Activated naive CD8-positive, alpha-beta T cell treated with anti-CD3 and anti-CD28 coated beads, Interleukin-2, amount 10 ng/mL, durations not matched to agents 7 days and 5 days (primary cell): ENCODE data around the gene MTCL1. TPM values are rescaled to one million over a fixed set of nuclear protein-coding genes. Genes with fewer than 3 reads are reported as not detected.
A peak's percentile ranks its signal among the peaks of the same experiment; 100 is the strongest.

ENCODE experiments used
- ATAC-seq: fragments of 150-1000 bp; cut with Tn5 transposase; one replicate; pipeline ENCODE4 v1.10.0; 2021; ENCODE audit warnings: low read depth, moderate library complexity
- POLR2A ChIA-PET: fragments of 350-600 bp; sonication (Branson Sonifier 250); formaldehyde crosslinking; loops from one replicate; lab custom pipeline; 2021; ENCODE audit warnings: antibody characterized with exemption; lab: Charles Lee
- DNase-seq: peaks from one replicate; pipeline ENCODE4 v3.0.0; 2021
- H3K27ac Mint-ChIP-seq: one replicate; pipeline ENCODE4 v1.8.0; 2022; ENCODE audit warnings: mild to moderate bottlenecking, mixed read lengths
- H3K27me3 Mint-ChIP-seq: one replicate; pipeline ENCODE4 v1.8.0; 2022; ENCODE audit warnings: mild to moderate bottlenecking, moderate library complexity, mixed read lengths
- H3K36me3 Mint-ChIP-seq: one replicate; pipeline ENCODE4 v1.8.0; 2021; ENCODE audit warnings: mild to moderate bottlenecking, mixed read lengths
- H3K4me1 Mint-ChIP-seq: one replicate; pipeline ENCODE4 v1.8.0; 2021; ENCODE audit warnings: mixed read lengths
- H3K4me3 Mint-ChIP-seq: one replicate; pipeline ENCODE4 v1.8.0; 2022; ENCODE audit warnings: mild to moderate bottlenecking, moderate library complexity, mixed read lengths
- H3K9me3 Mint-ChIP-seq: one replicate; pipeline ENCODE4 v1.8.0; 2021; ENCODE audit warnings: mixed read lengths
- total RNA-seq, 2 experiments: library from RNA; stranded (reverse); gene quantifications; one replicate each; pipeline ENCODE4 v1.2.3, GENCODE V29; 2021

MTCL1 gene
- total RNA-seq, 2 experiments from 2014 or later = 0.43 to 0.69 TPM

DNA sequence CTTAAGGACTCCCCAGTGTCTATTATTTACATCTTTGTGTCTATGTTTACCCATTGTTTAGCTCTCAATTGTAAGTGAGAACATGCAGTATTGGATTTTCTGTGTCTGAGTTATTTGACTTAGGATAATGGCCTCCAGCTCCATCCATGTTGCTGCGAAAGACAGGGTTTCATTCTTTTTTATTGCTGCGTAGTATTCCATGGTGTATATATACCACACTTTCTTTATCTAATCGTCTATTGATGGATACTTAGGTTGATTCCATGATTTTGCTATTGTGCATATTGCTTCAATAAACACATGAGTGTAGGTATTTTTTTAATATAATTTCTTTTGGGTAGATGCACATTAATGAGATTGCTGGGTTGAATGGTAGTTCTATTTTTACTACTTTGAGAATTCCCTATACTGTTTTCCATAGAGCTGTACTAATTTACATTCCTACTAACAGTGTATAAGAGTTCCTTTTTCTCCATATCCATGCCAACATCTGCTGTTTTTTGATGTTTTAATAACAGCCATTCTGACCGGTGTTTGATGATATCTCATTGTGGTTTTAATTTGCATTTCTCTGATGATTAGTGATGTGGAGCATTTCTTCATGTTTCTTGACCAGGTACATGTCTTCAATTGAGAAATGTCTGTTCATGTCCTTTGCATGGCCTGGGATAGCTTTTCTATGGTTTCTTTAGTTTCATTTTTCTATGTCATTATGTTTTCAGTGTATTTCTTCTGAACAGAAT, 21.8 kb downstream of the MTCL1 start:
- POLR2A ChIA-PET = no interaction called here
- Mint-ChIP-seq H3K27me3 (peaks cover 14% of the 10 kb centered on the region), H3K27ac (no peak overlapping the region), H3K36me3 (no peaks in the 10 kb centered on the region), H3K4me3 (no peak overlapping the region), H3K4me1 (peaks cover 2% of the 10 kb centered on the region), H3K9me3 (peaks cover 5% of the 10 kb centered on the region)
- ATAC-seq = no peak
- no peak for DNase-seq

DNA sequence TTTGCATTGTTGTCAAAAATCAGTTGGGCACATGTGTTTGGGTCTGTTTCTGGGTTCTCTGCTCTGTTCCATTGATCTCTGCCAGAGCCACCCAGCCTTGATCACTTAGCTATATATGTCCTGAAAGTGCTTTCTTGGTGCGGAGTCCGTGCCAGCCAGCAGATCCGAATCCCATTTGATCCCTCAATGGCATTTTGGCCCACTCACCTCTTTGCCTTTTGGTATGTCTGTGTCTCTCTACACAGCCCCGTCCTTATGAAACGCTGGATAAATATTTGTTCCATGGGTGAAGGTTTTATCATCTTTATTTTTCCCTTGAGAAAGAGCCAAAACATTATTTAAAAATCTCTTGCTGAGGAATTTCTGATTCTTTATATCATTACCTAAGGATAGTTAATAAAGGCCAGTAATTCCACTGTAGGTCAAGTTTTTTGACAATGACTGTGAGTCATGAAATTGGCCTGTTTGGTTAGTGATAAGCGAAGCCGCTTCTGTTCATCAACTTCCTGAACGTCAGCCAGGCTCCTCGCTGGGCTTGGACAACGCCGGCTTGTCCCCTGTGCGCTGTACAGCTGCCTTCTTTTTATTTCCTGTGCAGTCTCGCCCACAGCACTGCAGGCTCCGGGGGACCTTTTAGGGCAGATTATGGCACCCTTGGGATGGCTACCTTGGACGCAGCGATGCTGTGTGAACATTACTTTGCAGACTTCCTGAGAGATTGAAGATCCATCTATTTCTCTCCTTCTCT, 24.9 kb downstream of the MTCL1 start:
- POLR2A ChIA-PET = no interaction called here
- DNase-seq = no peak
- Mint-ChIP-seq H3K27ac (no peak overlapping the region), H3K36me3 (no peaks in the 10 kb centered on the region), H3K4me1 (peaks cover 2% of the 10 kb centered on the region), H3K4me3 (no peak overlapping the region), H3K27me3 (peaks cover 11% of the 10 kb centered on the region), H3K9me3 (peaks cover 5% of the 10 kb centered on the region)
- ATAC-seq = no peak

DNA sequence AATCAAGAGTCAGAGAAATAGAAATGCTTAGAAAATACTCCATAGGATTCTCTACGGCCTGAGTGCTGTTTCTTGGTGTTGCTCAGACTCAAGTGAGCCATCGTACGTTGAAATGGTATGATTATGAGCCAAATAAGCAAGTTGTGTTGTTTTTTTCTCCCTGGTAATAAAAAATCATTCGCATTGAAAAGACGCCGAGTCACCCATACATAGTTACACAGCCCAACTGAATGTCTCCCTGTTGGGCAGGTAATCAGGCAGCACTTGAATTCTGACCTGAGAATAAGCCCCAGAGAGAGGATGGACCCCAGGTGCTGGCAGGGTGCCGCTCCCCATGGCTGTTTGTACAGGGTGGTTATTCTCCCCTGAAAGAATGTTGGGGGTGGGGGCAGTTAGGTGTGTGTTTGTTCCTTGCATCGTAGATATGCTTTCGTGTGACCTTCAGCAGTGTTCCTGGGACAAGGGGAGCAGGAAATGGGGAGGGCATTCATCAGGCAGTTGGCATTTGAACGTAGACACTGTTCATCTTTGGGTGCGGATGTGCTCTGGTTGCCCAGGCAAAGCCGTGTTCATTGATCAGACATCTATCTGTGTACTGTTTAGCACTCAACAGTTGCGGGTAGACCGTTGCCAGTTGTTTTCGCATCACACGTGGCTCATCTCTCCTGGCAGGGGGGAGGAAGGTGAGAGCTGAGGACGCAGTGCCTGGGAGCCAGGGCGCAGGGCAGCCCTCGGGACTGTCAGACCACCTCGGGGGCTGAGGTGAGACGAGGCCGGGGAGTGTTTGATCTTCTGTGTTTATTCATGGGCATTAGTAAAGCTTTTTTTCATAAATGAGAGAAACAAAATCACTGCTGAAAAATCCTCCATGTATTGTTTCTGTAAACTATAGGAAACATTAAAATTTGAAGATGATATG, 27.3 kb downstream of the MTCL1 start:
- DNase-seq (no peak), ATAC-seq (no peak)
- Mint-ChIP-seq H3K27me3 (peaks cover 12% of the 10 kb centered on the region), H3K9me3 (peaks cover 1% of the 10 kb centered on the region), H3K4me1 (peaks cover 2% of the 10 kb centered on the region), H3K27ac (no peak overlapping the region), H3K36me3 (no peaks in the 10 kb centered on the region), H3K4me3 (no peak overlapping the region)
- POLR2A ChIA-PET = no interaction called here

DNA sequence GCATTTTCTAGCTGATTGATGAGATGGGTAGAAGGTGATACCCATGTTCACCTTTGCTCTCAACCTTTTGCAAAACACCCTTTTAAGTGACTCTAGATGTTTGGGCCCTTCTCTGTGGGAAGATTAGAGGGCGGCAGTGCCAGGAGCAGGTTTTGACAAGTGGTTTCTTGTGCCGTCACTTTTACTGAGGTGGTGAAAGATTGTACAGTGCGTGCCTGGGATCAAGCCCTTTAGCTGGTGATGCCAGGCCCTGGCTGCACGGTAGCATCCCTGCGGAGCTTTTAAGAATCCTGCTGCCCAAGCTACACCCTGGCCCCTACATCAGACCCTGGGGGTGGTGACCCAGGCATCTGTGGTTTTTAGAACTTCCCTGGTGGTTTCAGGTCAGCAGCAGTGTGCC, 29.1 kb downstream of the MTCL1 start:
- H3K4me3 Mint-ChIP-seq = no peak overlapping the region
- no peak for ATAC-seq
- H3K36me3 Mint-ChIP-seq = no peaks in the 10 kb centered on the region
- H3K4me1 Mint-ChIP-seq = no peaks in the 10 kb centered on the region
- DNase-seq = no peak
- peaks cover 12% of the 10 kb centered on the region for H3K27me3 Mint-ChIP-seq
- POLR2A ChIA-PET = interaction anchor here (0.8 kb wide), 1 partner anchor 8 kb away, joined by 3 read pairs; no protein-coding TSS in a partner anchor
- no peak overlapping the region for H3K27ac Mint-ChIP-seq
- peaks cover 2% of the 10 kb centered on the region for H3K9me3 Mint-ChIP-seq

DNA sequence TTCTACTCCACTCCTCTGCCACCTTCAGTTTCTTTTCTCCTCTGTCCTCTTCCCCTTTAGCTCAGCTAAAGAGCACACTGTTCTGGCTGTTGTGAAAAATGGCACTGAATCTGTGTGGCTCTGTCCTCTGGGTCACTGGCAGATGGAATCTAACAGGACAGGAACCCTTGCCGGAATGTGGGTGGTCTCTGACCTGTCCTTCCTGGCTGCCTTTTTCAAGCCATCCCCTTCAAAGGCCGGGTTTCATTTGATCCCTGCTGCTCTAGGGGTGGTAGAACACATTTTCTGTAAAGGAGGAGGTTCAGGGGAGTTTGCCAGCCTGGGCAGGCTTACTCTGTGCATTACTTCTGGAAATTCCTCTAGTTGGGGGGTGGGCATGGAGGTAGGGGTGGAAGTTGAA, 29.9 kb downstream of the MTCL1 start:
- POLR2A ChIA-PET = no interaction called here
- Mint-ChIP-seq H3K36me3 (no peaks in the 10 kb centered on the region), H3K27ac (no peak overlapping the region)

DNA sequence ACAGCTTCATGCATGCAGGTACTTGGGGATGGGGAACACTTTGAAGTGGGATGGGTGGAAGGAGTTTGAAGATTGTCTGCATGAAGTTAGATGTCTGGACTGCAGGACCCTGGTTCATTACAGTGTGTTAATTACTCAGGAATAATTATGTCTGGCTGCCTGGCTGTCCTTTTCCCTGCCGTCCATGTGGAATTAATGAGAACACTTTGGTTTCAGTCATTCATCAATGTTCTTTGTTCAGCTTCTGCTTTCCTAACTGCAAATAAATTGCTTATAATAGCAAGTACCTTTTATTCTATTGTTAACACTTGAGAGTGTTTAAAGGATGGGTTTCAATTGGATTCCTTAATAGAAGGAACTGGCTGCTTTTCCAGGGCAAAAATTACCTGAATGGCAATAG, 35.8 kb downstream of the MTCL1 start:
- no peak overlapping the region for H3K27ac Mint-ChIP-seq
- peaks cover 23% of the 10 kb centered on the region for H3K9me3 Mint-ChIP-seq
- DNase-seq = no peak
- POLR2A ChIA-PET = no interaction called here
- H3K4me3 Mint-ChIP-seq = no peak overlapping the region
- peaks cover 27% of the 10 kb centered on the region for H3K4me1 Mint-ChIP-seq
- ATAC-seq = no peak
- H3K27me3 Mint-ChIP-seq = peaks cover 6% of the 10 kb centered on the region
- peaks cover 15% of the 10 kb centered on the region for H3K36me3 Mint-ChIP-seq

More for the DNA sequence above, 29.9 kb downstream of the MTCL1 start:
- Mint-ChIP-seq H3K4me1 (no peaks in the 10 kb centered on the region), H3K9me3 (peaks cover 5% of the 10 kb centered on the region), H3K27me3 (peaks cover 12% of the 10 kb centered on the region), H3K4me3 (no peak overlapping the region)
- no peak for ATAC-seq
- DNase-seq = no peak

DNA sequence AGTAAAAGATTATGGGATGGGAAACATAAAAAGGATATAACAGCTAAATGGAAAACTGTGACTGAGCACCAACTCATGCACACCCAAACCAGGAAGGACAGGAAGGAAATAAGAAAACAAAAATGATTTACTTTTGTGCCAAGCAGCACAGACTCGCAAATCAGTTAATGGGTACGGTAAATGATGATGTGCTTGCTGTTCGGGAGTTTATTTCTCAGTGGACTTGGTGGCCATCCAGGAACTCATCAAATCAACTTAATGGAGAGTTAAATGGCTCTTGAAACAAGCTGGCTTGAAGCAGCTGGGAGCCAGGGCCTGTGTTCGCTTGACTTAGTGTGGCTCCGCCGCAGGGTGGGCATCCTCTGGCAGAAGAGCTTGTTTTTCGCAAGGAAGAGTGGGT, 36.2 kb downstream of the MTCL1 start:
- Mint-ChIP-seq H3K4me3 (no peak overlapping the region), H3K36me3 (peaks cover 15% of the 10 kb centered on the region), H3K27me3 (peaks cover 6% of the 10 kb centered on the region), H3K27ac (no peak overlapping the region), H3K4me1 (peaks cover 27% of the 10 kb centered on the region), H3K9me3 (peaks cover 23% of the 10 kb centered on the region)
- ATAC-seq (no peak), DNase-seq (no peak)
- POLR2A ChIA-PET = no interaction called here

DNA sequence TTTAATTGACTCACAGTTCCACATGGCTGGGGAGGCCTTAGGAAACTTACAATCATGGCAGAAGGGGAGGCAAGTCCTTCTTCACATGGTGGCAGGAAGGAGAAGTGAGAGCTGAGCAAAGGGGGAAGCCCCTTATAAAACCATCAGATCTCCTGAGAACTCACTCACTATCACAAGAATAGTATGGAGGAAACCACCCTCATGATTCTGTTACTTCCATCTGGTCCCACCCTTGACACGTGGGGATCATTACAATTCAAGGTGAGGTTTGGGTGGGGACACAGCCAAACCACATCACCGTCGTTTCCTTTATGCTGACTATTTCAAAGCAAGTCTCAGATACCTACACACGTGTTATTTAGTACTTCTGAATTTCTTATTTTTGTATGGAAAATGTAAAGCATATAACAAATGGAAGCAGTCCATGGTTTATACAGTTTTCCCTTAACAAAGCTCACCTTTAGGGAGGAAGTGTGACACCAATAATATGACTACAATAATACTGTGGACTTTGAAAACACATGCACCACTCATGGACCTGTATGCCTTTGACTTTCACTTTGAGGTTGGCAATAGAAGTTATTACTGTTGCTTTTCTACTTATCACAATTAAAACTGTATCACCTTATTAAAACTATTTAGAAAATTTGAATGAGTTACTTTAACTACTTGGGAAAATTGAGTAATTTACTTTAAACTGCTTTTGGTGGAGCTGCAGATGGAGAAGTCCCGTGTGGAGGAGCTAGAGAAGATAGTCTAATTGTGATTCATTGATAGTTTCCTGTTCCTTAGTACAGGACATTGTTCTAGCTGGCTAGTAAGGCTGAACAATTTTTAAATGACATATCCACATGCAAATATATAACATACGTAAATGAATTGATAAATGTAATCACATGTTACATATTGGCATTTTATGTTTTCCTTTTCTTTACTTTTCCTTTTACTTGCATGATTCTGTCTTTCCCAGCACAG, 37.3 kb downstream of the MTCL1 start:
- Mint-ChIP-seq H3K36me3 (peaks cover 15% of the 10 kb centered on the region), H3K27me3 (peaks cover 10% of the 10 kb centered on the region), H3K4me3 (peak overlapping the region; percentile 14), H3K27ac (peak overlapping the region; percentile 64), H3K4me1 (peaks cover 29% of the 10 kb centered on the region), H3K9me3 (peaks cover 23% of the 10 kb centered on the region)
- POLR2A ChIA-PET = interaction anchor here (1.3 kb wide), 1 partner anchor 8 kb away, joined by 3 read pairs; no protein-coding TSS in a partner anchor
- no peak for DNase-seq
- ATAC-seq = peak; percentile 46

DNA sequence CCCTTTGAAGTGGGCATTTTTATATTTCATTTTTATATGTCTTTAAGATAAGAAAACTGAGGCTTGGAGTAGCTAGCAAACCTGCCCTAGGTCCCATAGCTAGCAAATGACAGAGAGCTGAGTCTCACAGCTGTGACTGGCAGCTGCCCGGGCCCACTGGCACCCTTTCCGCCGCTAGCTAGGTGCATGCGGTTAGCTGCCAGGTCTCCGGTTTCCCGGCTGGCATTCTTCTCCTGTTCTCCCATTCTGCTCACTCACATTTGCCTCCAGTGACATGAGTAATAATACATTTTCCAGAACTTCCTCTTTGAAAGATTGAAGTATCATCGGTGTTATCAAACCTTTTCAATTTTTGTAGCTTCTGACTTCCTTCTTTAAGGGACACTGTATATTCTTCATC, 38.7 kb downstream of the MTCL1 start:
- POLR2A ChIA-PET = no interaction called here
- H3K27ac Mint-ChIP-seq = no peak overlapping the region
- peak overlapping the region; percentile 67 for H3K4me3 Mint-ChIP-seq

DNA sequence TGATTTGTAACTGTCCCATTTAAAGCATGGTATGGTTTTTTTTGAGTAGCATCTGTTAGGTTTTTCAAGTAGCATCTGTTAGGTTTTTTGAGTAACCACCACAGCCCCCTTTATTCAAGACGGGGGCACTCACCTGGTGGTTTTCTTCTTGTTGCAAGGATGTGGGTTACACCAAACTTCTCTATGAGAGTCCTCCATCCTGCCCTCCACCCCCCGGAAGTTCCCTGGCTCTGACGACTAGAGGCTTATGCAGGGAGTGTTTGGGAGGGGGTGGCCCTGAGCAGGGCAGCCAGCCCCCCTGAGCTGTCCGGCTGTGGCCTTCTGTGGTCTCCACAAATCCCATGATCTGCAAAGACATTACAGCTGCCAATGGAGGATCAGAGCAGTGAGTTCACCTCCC, 39.3 kb downstream of the MTCL1 start:
- peaks cover 21% of the 10 kb centered on the region for H3K9me3 Mint-ChIP-seq
- H3K4me1 Mint-ChIP-seq = peaks cover 35% of the 10 kb centered on the region
- peaks cover 4% of the 10 kb centered on the region for H3K27me3 Mint-ChIP-seq
- POLR2A ChIA-PET = no interaction called here
- H3K4me3 Mint-ChIP-seq = peak overlapping the region; percentile 67
- ATAC-seq (peak; percentile 86), DNase-seq (peak; percentile 61)
- peaks cover 15% of the 10 kb centered on the region for H3K36me3 Mint-ChIP-seq
- peak overlapping the region; percentile 59 for H3K27ac Mint-ChIP-seq

More for the DNA sequence above, 38.7 kb downstream of the MTCL1 start:
- Mint-ChIP-seq H3K36me3 (peaks cover 15% of the 10 kb centered on the region), H3K4me1 (peaks cover 31% of the 10 kb centered on the region), H3K9me3 (peaks cover 23% of the 10 kb centered on the region), H3K27me3 (peaks cover 4% of the 10 kb centered on the region)
- DNase-seq (no peak), ATAC-seq (no peak)

DNA sequence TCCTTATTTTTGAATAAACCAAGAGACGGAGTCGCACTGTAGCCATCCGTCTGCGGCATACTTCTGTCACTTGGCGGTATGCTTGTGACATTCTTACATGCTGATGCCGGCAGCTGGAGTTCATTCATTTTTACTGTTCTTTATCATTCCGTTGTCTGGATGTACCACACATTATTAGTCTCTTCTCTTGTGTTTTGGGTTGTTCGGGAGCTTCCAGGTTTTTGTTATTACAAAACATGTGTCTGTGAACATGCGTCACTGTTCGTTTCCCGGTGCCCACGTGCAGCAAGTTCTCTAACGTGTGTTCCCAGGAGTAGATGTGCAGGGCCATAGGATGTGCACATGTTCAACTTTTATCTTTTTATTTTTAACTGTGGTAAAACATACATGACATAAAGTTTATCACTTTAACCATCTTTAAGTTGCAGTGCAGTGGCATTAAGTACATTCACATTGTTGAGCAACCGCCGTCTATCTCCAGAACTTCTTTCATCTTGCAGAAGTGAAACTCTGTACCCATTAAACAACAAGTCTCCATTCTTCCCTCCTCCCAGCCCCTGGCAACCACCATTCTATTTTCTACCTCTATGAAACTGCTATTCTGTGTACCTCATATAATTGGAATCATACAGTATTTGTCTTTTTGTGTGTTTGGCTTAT, 40.1 kb downstream of the MTCL1 start:
- no peak for ATAC-seq
- H3K27ac Mint-ChIP-seq = no peak overlapping the region
- POLR2A ChIA-PET = no interaction called here
- H3K9me3 Mint-ChIP-seq = peaks cover 18% of the 10 kb centered on the region
- H3K27me3 Mint-ChIP-seq = peaks cover 4% of the 10 kb centered on the region
- DNase-seq = no peak
- peak overlapping the region; percentile 41 for H3K4me3 Mint-ChIP-seq
- peaks cover 15% of the 10 kb centered on the region for H3K36me3 Mint-ChIP-seq
- H3K4me1 Mint-ChIP-seq = peaks cover 37% of the 10 kb centered on the region

DNA sequence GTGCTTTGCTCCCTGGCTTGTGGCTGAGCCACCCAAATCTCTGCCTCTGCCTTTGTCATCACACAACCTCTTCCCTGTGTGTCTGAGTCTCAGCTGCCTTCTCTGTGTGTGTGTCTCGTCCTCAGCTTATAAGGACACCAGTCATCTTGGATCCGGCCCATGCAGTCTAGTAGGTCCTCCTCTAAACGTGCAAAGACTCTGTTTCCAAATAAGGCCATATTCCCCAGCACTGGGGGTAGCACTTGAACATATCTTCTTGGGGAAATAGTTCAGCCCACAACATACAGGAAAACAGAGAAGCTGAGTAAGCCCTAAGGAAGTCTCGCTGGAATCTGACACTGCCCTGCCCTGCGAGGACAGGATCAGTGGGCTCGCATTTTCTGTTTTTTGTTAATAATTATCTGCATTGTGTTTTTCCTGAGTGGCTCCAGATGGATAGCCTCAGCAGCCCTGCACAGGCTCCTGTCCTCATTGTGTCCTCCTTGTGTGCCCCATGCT, 42.1 kb downstream of the MTCL1 start:
- POLR2A ChIA-PET = no interaction called here
- peak overlapping the region; percentile 26 for H3K27ac Mint-ChIP-seq
- H3K9me3 Mint-ChIP-seq = peaks cover 6% of the 10 kb centered on the region
- H3K36me3 Mint-ChIP-seq = peaks cover 9% of the 10 kb centered on the region
- DNase-seq (no peak), ATAC-seq (no peak)
- H3K27me3 Mint-ChIP-seq = peaks cover 7% of the 10 kb centered on the region
- peaks cover 33% of the 10 kb centered on the region for H3K4me1 Mint-ChIP-seq
- no peak overlapping the region for H3K4me3 Mint-ChIP-seq
